Bladder microvascular endothelial cell (primary cell): ENCODE data around the gene TAMM41. TPM values are rescaled to one million over a fixed set of nuclear protein-coding genes. Genes with fewer than 3 reads are reported as not detected.

Experiments
- total RNA-seq: library from RNA; depleted of rRNA; stranded (reverse); fragments of >200 nt; gene quantifications from 2 replicates; pipeline ENCODE4 v1.2.3, GENCODE V29; 2014

Gene TAMM41, protein sequence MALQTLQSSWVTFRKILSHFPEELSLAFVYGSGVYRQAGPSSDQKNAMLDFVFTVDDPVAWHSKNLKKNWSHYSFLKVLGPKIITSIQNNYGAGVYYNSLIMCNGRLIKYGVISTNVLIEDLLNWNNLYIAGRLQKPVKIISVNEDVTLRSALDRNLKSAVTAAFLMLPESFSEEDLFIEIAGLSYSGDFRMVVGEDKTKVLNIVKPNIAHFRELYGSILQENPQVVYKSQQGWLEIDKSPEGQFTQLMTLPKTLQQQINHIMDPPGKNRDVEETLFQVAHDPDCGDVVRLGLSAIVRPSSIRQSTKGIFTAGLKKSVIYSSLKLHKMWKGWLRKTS
- 3.4 and 7.2 TPM in 2 replicates for total RNA-seq

DNA sequence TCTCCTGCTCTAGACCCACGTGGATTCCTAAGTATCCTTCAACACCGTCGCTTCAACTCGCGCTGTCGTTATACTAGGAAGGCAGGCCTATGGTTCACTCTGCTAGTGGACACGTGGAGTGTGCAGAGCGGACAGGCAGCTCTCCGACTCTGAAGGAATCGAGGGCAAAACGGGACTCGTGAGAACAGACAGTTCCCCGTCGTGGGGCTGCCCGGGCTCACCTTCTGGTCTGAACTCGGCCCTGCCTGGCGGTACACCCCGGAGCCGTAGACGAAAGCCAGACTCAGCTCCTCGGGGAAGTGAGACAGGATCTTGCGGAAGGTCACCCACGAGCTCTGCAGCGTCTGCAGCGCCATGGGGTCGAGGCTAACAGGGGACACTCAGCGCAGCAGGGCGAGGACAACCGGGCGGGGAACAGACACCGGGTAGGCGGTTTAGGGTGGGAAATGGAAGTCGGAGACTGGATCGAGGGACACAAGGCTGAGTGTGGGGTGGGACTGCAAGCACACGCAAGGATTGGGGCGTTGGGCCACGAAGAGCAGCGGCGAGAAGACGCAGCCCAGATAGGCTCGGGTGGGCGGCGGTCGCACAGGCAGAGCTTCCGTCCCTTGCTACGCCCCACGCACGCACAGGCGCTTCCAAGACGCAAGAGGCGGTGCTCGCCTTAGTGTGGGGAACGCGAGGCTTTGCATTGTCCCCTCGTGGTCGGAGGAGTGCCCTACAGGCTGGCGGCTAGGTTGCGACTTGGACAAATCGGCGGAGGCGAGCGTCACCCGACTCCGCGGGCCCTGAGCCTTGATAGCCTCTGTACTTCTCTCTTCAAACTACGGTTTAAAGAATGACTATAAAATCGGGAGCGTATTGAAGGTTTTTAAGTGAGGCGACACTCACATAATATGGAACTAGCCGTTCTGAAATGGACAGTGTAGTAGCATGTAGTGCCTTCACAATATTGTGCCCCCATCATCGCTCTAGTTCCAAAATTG, at the start of gene TAMM41:
TAMM41 (minus strand) TSS at position 605 of the 986 bp plus-strand sequence; CDS start at position 356, 249 bp downstream.

Other genes starting within 250 kb of the TAMM41 start
- gene VGLL4, start 203.0 kb downstream of the TAMM41 start, total RNA-seq, result 37.1 and 77.1 TPM in 2 replicates
- 0.32 and 0.50 TPM in 2 replicates for gene SYN2, start 157.5 kb upstream of the TAMM41 start, total RNA-seq